GM04503 (cell line): ENCODE measurements around the gene MGAT4A.
"Not testable (repeated sequence)": the region's sequence is repeated elsewhere in the genome, so short reads cannot be mapped to it uniquely, and the experiment has no call there.

Experiments
- DNase-seq: peaks from one replicate; pipeline ENCODE4 v3.0.0-alpha.2; 2012; ENCODE audit warnings: low read depth

Gene MGAT4A

GRCh38 chr2:98607104-98607503 lies 123.8 kb downstream of the MGAT4A start:
- DNase-seq: no peak

- no peak for DNase-seq
These were observed 124.5 kb downstream of the MGAT4A start for GRCh38 chr2:98606431-98606830.

GRCh38 chr2:98605076-98605475 lies 125.9 kb downstream of the MGAT4A start:
- DNase-seq: no peak

GRCh38 chr2:98604547-98604946 lies 126.4 kb downstream of the MGAT4A start:
- DNase-seq: no peak

GRCh38 chr2:98601532-98602132 lies 129.3 kb downstream of the MGAT4A start:
- DNase-seq: no peak

- DNase-seq: peak; percentile 25
These were observed 132.0 kb downstream of the MGAT4A start for GRCh38 chr2:98598781-98599428.

GRCh38 chr2:98594665-98595064 lies 136.3 kb downstream of the MGAT4A start:
- DNase-seq: not testable (repeated sequence)

- DNase-seq: no peak
These were observed 138.4 kb downstream of the MGAT4A start for GRCh38 chr2:98592565-98592964.

- no peak for DNase-seq
These were observed 141.4 kb downstream of the MGAT4A start for GRCh38 chr2:98589489-98589888.

GRCh38 chr2:98588880-98589431 lies 142.0 kb downstream of the MGAT4A start:
- no peak for DNase-seq

GRCh38 chr2:98586551-98587140 lies 144.3 kb downstream of the MGAT4A start:
- no peak for DNase-seq

GRCh38 chr2:98585386-98585785 lies 145.5 kb downstream of the MGAT4A start:
- no peak for DNase-seq

GRCh38 chr2:98583816-98584618 lies 146.9 kb downstream of the MGAT4A start:
- DNase-seq: no peak

GRCh38 chr2:98583276-98583675 lies 147.7 kb downstream of the MGAT4A start:
- no peak for DNase-seq

- no peak for DNase-seq
These were observed 148.4 kb downstream of the MGAT4A start for GRCh38 chr2:98582523-98582922.

- no peak for DNase-seq
These were observed 150.2 kb downstream of the MGAT4A start for GRCh38 chr2:98580656-98581284.

- no peak for DNase-seq
These were observed 151.0 kb downstream of the MGAT4A start for GRCh38 chr2:98579926-98580325.

- DNase-seq: no peak
These were observed 152.7 kb downstream of the MGAT4A start for GRCh38 chr2:98578231-98578630.

- no peak for DNase-seq
These were observed 153.6 kb downstream of the MGAT4A start for GRCh38 chr2:98577313-98577712.

GRCh38 chr2:98576666-98577312 lies 154.1 kb downstream of the MGAT4A start:
- DNase-seq: no peak

- DNase-seq: no peak
These were observed 157.5 kb downstream of the MGAT4A start for GRCh38 chr2:98573426-98573825.
